Airway epithelial cell (primary cell): ENCODE measurements around the gene ASMT. TPM values are rescaled to one million over a fixed set of nuclear protein-coding genes. Genes with fewer than 3 reads are reported as not detected.

Experiments used
- total RNA-seq: library from RNA; depleted of rRNA; stranded (reverse); fragments of >200 nt; gene quantifications from 2 replicates; pipeline ENCODE4 v1.2.3, GENCODE V29; 2015

The ASMT gene
- not detected in 2 replicates for total RNA-seq

GRCh38 chrX:1614927-1615326 lies at the start of gene ASMT:
Gene ASMT (plus strand): TSS chrX:1615059. CDS start chrX:1615200, 141 bp downstream.

GRCh38 chrX:1591102-1591862 lies 23.6 kb upstream of the ASMT start, which contains the start of gene AKAP17A:
Gene AKAP17A (plus strand): TSS chrX:1591604. CDS start chrX:1593463, 1,859 bp downstream.

Other genes with a start within 250 kb of the ASMT start
- gene SLC25A6, start 222.9 kb upstream of the ASMT start, total RNA-seq = 294 and 322 TPM in 2 replicates
- 20.7 and 21.4 TPM in 2 replicates for gene ASMTL, start 162.2 kb upstream of the ASMT start, total RNA-seq
- gene P2RY8, start 77.9 kb upstream of the ASMT start, total RNA-seq = not detected in 2 replicates
- gene AKAP17A, start 23.5 kb upstream of the ASMT start, total RNA-seq = 22.2 and 32.2 TPM in 2 replicates